ENCODE data around the gene OPCML.

- TF ChIP-seq POLR2AphosphoS5 (IDR thresholded peaks at IDR 0.05) = no peak
- no peak for TF ChIP-seq CTCF (IDR thresholded peaks at IDR 0.05)
Observed at GRCh38 chr11:132716037-132716436, 816.3 kb downstream of the OPCML start.

Measured in esophagus muscularis mucosa (tissue), 3 donors.